ENCODE measurements around the gene TNFRSF4. TPM values are rescaled to one million over a fixed set of nuclear protein-coding genes. Genes with fewer than 3 reads are reported as not detected.

Gene TNFRSF4
- total RNA-seq, 2 donors from 2014 or later = 268 to 588 TPM

DNA sequence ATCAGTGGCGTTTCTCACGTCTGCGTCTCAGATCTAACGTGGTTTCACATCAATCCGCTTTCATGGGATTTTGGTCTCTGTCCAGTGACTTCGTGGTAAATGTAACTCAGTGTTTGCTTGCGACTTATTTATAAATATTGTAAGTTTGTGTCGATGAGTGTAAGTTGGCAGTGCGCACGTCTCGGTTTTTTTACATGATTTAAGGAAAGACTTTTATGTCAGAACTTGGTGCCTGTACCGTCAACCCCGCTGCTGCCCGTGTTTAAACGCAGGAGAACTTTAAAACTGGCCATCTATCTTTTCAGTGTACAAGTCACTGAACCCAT lies 19.6 kb upstream of the TNFRSF4 start:
- ATAC-seq (replicated peaks in 1 of 2) (no peak), DNase-seq (no peak)
- Mint-ChIP-seq H3K36me3 (ENCODE audit: insufficient read depth in 2 of 2) (peaks cover 7 to 18% of the 10 kb centered on the region in 2 donors), H3K27me3 (ENCODE audit: low read depth) (no peaks in the 10 kb centered on the region), H3K27ac (peak overlapping the region; percentile 98), H3K4me1 (ENCODE audit: low read depth) (peaks cover 37% of the 10 kb centered on the region), H3K9me3 (peaks cover 0 to 1% of the 10 kb centered on the region in 2 donors), H3K4me3 (peak overlapping the region; percentile 84 to 96)

DNA sequence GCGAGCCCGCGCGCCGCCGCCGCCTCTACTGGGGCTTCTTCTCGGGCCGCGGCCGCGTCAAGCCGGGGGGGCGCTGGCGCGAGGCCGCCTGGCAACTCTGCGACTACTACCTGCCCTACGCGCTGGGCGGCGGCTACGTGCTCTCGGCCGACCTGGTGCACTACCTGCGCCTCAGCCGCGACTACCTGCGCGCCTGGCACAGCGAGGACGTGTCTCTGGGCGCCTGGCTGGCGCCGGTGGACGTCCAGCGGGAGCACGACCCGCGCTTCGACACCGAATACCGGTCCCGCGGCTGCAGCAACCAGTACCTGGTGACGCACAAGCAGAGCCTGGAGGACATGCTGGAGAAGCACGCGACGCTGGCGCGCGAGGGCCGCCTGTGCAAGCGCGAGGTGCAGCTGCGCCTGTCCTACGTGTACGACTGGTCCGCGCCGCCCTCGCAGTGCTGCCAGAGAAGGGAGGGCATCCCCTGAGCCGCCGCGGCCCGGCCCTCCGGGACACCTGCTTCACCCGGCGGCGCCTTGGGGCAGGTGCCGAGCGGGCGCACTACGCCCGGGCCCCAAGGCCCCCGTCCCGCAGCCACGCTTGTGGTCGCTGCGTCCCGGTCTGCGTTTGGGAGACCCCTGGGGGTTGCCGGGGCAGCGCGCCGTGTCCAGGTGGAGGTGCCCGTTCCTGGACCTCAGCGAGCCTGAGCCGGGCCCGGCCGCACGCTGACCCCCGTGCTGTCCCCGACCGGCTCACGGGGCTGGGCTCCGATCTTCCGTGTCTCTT lies 19.0 kb upstream of the TNFRSF4 start:
- Mint-ChIP-seq H3K4me1 (ENCODE audit: low read depth) (peaks cover 37% of the 10 kb centered on the region), H3K27ac (peak overlapping the region; percentile 98), H3K36me3 (ENCODE audit: insufficient read depth in 2 of 2) (peaks cover 7 to 18% of the 10 kb centered on the region in 2 donors), H3K9me3 (peaks cover 0 to 1% of the 10 kb centered on the region in 2 donors), H3K4me3 (peak overlapping the region; percentile 84 to 96), H3K27me3 (ENCODE audit: low read depth) (no peaks in the 10 kb centered on the region)
- no peak for DNase-seq
- no peak for ATAC-seq (replicated peaks in 1 of 2)

DNA sequence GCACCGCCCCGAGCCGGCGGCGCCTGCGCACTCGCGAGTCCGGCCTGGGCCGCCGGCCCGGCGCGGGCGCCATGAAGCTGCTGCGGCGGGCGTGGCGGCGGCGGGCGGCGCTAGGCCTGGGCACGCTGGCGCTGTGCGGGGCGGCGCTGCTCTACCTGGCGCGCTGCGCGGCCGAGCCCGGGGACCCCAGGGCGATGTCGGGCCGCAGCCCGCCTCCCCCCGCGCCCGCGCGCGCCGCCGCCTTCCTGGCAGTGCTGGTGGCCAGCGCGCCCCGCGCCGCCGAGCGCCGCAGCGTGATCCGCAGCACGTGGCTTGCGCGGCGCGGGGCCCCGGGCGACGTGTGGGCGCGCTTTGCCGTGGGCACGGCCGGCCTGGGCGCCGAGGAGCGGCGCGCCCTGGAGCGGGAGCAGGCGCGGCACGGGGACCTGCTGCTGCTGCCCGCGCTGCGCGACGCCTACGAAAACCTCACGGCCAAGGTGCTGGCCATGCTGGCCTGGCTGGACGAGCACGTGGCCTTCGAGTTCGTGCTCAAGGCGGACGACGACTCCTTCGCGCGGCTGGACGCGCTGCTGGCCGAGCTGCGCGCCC lies 18.3 kb upstream of the TNFRSF4 start, which contains the start of gene B3GALT6:
Gene B3GALT6, plus strand, starts transcription at position 30 of the 588 bp plus-strand sequence. Its CDS starts 42 bp downstream, at position 72.
- Mint-ChIP-seq H3K9me3 (peaks cover 0 to 1% of the 10 kb centered on the region in 2 donors), H3K4me3 (peak within 1 kb of the TSS; percentile 93 to 100), H3K36me3 (ENCODE audit: insufficient read depth in 2 of 2) (peaks cover 7 to 18% of the 10 kb centered on the region in 2 donors), H3K27ac (peak within 1 kb of the TSS; percentile 99), H3K4me1 (ENCODE audit: low read depth) (peaks cover 37% of the 10 kb centered on the region), H3K27me3 (ENCODE audit: low read depth) (no peaks in the 10 kb centered on the region)
- no peak for ATAC-seq (replicated peaks in 1 of 2)
- no peak for DNase-seq

DNA sequence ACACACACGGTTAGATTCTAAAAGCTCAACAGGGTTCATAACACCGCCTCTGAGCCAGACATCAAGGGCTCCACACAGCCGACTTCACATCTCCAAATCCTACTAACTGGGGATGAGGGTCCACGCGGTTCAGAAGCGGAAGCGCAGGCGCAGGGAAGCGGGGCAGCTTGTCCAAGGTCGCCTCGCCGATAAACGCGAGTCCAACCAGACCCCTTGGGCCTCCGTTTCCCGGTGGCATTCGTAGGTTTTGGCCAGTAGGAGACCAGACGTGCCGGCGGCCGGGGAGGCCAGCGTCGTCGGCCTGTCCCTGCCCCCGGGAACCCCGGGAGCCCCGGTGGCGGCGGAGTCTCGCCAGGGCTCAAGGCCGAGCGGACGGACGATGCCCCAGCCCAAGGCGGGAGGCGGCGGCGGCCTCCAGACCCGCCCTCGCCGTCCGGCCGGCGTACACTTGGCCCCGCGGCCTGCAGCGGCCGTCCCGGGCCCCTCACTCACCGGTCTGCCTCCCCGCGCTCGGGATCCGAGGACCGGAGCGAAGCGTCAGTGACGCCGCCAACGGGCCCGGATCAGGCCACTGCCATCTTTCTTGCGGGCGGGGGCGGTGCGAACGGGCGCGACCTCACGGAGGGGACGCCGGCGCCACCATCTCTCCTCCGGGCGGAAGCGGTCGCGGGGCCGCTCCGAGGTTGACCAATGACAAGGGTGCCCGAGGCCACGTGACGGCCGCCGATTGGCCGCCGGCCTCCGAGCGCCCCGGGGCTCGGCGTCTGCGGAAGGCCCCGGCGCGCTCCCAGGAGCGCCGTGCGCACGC lies 17.7 kb upstream of the TNFRSF4 start, which contains the start of gene SDF4:
Gene SDF4, minus strand, starts transcription at position 602 of the 808 bp plus-strand sequence. CDS start 3,229 bp downstream, outside the sequence.
- peaks cover 0 to 1% of the 10 kb centered on the region in 2 donors for H3K9me3 Mint-ChIP-seq
- DNase-seq = peak; percentile 98
- peaks cover 7 to 18% of the 10 kb centered on the region in 2 donors for H3K36me3 Mint-ChIP-seq (ENCODE audit: insufficient read depth in 2 of 2)
- peak within 1 kb of the TSS; percentile 99 for H3K27ac Mint-ChIP-seq
- peaks cover 37% of the 10 kb centered on the region for H3K4me1 Mint-ChIP-seq (ENCODE audit: low read depth)
- H3K4me3 Mint-ChIP-seq = peak within 1 kb of the TSS; percentile 93 to 100
- H3K27me3 Mint-ChIP-seq (ENCODE audit: low read depth) = no peaks in the 10 kb centered on the region
- ATAC-seq (replicated peaks in 1 of 2) = peak; percentile 96 to 97

DNA sequence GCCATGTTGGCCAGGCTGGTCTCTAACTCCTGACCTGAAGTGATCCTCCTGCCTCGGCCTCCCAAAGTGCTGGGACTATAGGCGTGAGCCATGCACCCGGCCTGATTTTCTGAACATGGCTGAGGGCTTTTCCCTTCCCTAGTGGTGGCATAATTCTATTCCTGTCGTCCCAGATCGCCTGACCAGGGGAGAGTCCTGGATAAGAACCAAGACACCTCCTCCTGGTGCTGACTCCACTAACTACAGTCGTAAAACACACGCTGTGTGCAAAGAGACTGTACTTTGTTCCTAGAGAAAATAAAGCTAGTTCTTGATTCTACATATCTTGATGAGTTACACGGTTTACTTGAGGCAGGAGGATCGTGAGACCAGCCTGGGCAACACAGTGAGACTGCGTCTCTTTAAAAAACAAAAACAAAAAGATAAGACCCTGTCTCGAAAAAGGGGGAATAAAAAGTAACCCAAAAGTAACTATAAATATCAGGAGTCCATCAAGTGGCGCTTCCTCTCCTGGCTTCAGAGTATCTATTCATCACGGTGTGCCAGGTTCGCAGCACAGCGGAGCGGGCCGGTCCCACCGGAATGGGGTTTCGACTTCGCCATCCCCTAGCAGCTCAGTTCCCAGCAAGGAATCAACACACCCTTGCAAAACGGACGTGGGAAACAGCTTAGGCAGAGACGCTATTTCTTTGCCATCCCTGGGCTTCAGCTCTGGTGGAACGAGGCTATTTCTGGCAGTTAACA lies 16.9 kb upstream of the TNFRSF4 start:
- peak overlapping the region; percentile 99 for H3K27ac Mint-ChIP-seq
- peaks cover 39% of the 10 kb centered on the region for H3K4me1 Mint-ChIP-seq (ENCODE audit: low read depth)
- peaks cover 0 to 1% of the 10 kb centered on the region in 2 donors for H3K9me3 Mint-ChIP-seq
- peak overlapping the region; percentile 93 to 100 for H3K4me3 Mint-ChIP-seq
- peaks cover 9 to 18% of the 10 kb centered on the region in 2 donors for H3K36me3 Mint-ChIP-seq (ENCODE audit: insufficient read depth in 2 of 2)
- no peaks in the 10 kb centered on the region for H3K27me3 Mint-ChIP-seq (ENCODE audit: low read depth)
- no peak for ATAC-seq (replicated peaks in 1 of 2)
- DNase-seq = no peak

DNA sequence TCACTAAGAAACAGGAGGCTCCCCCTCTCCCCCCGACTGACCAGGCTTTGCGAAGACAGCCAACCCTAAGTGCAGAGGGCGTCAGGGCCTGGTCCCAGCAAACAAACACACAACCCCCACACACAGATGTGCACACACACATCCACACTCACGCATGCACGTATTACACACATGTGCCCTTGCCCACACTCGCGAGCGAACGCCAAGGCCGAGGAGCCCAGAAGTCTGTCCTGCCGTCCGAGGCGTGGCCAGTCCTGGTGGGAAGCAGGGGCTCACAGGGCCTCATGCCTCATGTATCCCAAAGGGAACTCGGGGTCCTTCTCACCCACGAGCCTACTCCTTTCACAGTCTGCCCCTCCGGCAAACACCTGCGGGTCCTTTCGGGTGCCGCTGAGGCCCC lies 15.8 kb upstream of the TNFRSF4 start:
- Mint-ChIP-seq H3K9me3 (peaks cover 0 to 1% of the 10 kb centered on the region in 2 donors), H3K4me3 (peak overlapping the region; percentile 93 to 100), H3K4me1 (ENCODE audit: low read depth) (peaks cover 42% of the 10 kb centered on the region), H3K36me3 (ENCODE audit: insufficient read depth in 2 of 2) (peaks cover 12 to 21% of the 10 kb centered on the region in 2 donors), H3K27me3 (ENCODE audit: low read depth) (no peaks in the 10 kb centered on the region), H3K27ac (peak overlapping the region; percentile 77)
- ATAC-seq (replicated peaks in 1 of 2) = no peak
- no peak for DNase-seq

DNA sequence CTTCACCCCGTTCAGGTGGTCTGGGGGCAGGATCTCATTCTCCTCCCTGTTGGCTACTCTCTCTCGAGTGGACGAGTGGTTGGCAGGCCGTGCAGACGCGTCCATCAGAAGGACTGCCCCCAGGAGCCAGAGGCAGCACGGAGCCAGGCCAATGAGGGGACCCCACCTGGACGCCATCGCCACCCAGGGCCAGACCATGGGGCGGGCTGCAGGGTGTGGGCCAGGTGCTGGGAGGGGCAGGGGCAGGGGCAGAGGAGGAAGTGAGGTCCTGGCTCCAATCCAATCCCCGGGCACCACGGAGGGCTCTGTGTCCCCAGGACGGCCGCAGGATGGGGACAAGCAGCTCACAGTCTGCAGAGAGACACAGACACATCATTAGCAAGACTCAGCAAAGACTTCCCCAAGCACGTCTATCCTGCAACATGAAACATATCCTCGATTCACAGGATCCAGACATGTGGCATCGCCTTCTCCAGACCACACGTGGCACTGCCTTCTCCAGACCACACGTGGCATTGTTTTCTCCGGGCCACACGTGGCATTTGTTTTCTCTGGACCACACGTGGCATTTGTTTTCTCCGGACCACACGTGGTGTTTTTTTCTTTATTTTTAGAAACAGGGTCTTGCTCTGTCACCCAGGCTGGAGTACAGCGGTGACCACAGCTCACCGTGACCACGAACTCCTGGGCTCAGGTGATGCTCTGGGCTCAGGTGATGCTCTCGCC lies 14.8 kb upstream of the TNFRSF4 start:
- Mint-ChIP-seq H3K27me3 (ENCODE audit: low read depth) (no peaks in the 10 kb centered on the region), H3K9me3 (peaks cover 0 to 1% of the 10 kb centered on the region in 2 donors), H3K27ac (no peak overlapping the region), H3K4me3 (no peak overlapping the region), H3K4me1 (ENCODE audit: low read depth) (peaks cover 32% of the 10 kb centered on the region), H3K36me3 (ENCODE audit: insufficient read depth in 2 of 2) (peaks cover 12 to 26% of the 10 kb centered on the region in 2 donors)
- DNase-seq (no peak), ATAC-seq (replicated peaks in 1 of 2) (no peak)

DNA sequence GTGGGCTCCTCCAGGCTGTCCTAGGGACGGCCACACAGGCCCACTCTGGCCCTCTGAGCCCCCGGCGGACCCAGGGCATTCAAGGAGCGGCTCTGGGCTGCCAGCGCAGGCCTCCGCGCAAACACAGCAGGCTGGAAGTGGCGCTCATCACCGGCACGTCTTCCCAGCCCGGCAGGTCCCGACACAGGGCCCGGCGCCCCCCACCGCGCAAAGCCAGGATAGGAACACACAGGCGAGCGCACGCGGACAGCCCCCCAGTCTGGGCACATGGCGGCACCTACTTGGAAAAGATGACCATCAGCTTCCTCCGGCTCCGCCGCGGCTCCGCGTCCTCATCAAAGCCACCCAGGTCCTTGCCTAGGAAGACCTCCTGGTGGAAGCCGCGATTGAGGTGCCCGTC lies 14.2 kb upstream of the TNFRSF4 start:
- no peak for ATAC-seq (replicated peaks in 1 of 2)
- Mint-ChIP-seq H3K36me3 (ENCODE audit: insufficient read depth in 2 of 2) (peaks cover 11 to 26% of the 10 kb centered on the region in 2 donors), H3K27me3 (ENCODE audit: low read depth) (no peaks in the 10 kb centered on the region)

DNA sequence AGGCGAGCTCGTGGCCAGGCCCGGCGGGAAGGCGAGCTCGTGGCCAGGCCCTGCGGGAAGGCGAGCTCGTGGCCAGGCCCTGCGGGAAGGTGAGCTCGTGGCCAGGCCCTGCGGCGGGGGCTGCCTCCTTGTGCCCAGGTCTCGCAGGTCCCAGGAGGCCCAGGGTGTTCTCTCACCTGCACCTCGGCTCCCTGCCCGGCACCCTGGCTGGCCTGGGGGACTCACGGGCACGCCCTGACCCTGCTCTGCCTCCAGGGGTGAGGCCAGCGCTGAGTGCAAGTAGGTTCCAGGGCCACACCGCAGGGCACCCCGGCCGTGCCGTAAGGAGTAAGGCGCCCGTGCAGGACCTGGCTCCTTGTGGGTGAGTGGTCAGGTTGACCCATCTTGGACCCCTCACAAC lies 13.4 kb upstream of the TNFRSF4 start:
- H3K9me3 Mint-ChIP-seq = no peaks in the 10 kb centered on the region
- no peak for DNase-seq
- no peak overlapping the region for H3K27ac Mint-ChIP-seq
- no peaks in the 10 kb centered on the region for H3K27me3 Mint-ChIP-seq (ENCODE audit: low read depth)
- ATAC-seq (replicated peaks in 1 of 2) = no peak
- H3K36me3 Mint-ChIP-seq (ENCODE audit: insufficient read depth in 2 of 2) = peaks cover 17 to 33% of the 10 kb centered on the region in 2 donors
- peaks cover 26% of the 10 kb centered on the region for H3K4me1 Mint-ChIP-seq (ENCODE audit: low read depth)
- no peak overlapping the region for H3K4me3 Mint-ChIP-seq

More for the DNA sequence above, 14.2 kb upstream of the TNFRSF4 start:
- Mint-ChIP-seq H3K4me3 (no peak overlapping the region), H3K4me1 (ENCODE audit: low read depth) (peaks cover 26% of the 10 kb centered on the region), H3K9me3 (no peaks in the 10 kb centered on the region), H3K27ac (no peak overlapping the region)
- DNase-seq = no peak

DNA sequence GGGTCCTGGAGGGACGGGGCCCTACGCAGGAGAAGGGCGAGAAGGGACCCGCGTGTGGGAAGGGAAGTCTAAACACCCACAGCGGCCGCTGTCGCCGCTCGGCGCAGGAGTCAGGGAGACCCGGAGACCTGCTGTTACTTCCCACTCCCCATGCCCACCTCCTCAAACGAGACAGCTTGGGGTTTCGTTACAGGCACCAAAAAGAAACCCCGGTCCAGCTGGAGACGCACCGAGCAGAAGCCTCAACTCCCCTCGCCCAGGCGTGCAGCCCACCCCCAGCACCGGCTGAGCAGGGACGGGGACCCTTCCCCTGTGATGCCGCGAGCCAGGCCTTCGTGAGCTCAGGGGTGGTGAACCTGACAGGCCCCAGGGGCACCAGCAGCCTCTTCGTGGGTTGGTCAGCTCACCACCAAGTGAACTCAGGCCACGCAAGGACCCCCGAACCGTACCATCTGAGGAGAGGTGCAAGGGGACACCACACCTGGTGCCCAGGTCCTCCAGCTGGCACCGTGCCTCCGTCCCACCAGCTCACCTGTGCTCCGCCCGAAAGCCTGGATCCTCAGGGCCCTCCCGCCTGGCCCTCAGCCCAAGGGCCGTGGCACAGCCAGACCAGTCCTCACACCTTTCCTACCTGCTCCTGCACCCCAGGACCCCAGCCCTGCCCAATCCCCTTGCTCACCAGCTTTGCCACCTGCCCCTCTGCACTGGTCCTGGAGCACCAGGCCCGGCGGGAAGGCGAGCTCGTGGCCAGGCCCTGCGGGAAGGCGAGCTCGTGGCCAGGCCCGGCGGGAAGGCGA lies 12.8 kb upstream of the TNFRSF4 start:
- peaks cover 26% of the 10 kb centered on the region for H3K4me1 Mint-ChIP-seq (ENCODE audit: low read depth)
- H3K27me3 Mint-ChIP-seq (ENCODE audit: low read depth) = no peaks in the 10 kb centered on the region
- ATAC-seq (replicated peaks in 1 of 2) = no peak
- no peak overlapping the region for H3K27ac Mint-ChIP-seq
- H3K36me3 Mint-ChIP-seq (ENCODE audit: insufficient read depth in 2 of 2) = peaks cover 17 to 33% of the 10 kb centered on the region in 2 donors
- no peak overlapping the region for H3K4me3 Mint-ChIP-seq
- H3K9me3 Mint-ChIP-seq = no peaks in the 10 kb centered on the region
- no peak for DNase-seq

DNA sequence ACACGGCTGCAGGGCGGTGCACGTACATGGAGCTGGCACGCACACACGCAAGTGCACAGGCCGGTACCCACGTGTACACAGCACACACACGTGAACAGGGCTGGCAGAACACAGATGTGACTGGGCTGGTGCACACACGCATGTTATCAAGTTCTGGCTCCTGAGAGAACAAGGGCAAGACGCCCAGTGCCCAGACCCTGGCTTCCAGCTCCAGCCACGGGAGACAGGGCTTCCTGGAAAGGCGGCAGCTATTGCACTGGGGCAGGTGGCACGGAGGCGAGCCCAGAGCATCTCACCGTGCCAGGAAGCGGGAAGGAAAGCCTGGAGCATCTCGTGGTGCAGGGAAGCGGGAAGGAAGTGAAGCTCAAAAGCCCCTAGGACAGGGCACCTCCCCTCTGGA lies 12.0 kb upstream of the TNFRSF4 start:
- DNase-seq = no peak
- no peak overlapping the region for H3K27ac Mint-ChIP-seq
- H3K4me3 Mint-ChIP-seq = no peak overlapping the region
- no peaks in the 10 kb centered on the region for H3K27me3 Mint-ChIP-seq (ENCODE audit: low read depth)
- H3K36me3 Mint-ChIP-seq (ENCODE audit: insufficient read depth in 2 of 2) = peaks cover 18 to 32% of the 10 kb centered on the region in 2 donors
- H3K9me3 Mint-ChIP-seq = no peaks in the 10 kb centered on the region
- H3K4me1 Mint-ChIP-seq (ENCODE audit: low read depth) = peaks cover 23% of the 10 kb centered on the region
- no peak for ATAC-seq (replicated peaks in 1 of 2)

Measured in activated T-cell treated with anti-CD3 and anti-CD28 coated beads, Interleukin-2, amount 50 U/mL, for 72 hours (primary cell).